Stimulated activated naive CD4-positive, alpha-beta T cell (primary cell): ENCODE measurements around the gene SHANK2.

Source experiments
- DNase-seq, 6 experiments: peaks; one replicate each; lab custom pipeline; 2025; lab: John Stamatoyannopoulos, UW

SHANK2 gene

DNA sequence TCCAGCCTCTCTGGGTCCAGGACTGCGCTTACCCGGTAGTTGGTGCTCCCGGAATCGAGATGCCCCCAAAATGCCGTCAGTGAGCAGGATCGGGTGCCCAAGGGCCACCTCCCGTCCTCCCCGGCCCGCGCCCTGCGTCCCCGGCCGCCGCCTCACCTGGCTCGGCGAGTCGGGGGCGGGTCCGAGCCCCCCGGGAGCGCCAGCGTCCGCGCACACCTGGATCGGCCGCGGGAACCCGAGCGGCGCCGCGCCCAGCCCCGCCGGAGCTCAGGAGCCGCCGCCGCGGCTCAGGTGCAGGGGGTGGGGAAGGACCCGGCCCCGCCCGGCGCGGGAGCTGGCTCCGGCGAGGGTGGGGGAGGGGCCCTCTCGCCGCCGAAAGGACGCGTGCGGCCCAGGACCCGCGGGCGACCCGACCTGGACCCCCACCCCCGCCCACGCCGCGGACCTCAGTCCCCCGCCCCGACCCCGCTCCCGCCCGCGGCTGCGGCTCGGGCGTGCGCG lies at the start of gene SHANK2:
TSS of gene SHANK2 (minus strand) at position 309 of the 501 bp plus-strand sequence. CDS start 105,251 bp downstream, outside the sequence.
- no peak for DNase-seq

GRCh38 chr11:71301858-71302533 lies 49.6 kb upstream of the SHANK2 start:
- no peak for DNase-seq

DNA sequence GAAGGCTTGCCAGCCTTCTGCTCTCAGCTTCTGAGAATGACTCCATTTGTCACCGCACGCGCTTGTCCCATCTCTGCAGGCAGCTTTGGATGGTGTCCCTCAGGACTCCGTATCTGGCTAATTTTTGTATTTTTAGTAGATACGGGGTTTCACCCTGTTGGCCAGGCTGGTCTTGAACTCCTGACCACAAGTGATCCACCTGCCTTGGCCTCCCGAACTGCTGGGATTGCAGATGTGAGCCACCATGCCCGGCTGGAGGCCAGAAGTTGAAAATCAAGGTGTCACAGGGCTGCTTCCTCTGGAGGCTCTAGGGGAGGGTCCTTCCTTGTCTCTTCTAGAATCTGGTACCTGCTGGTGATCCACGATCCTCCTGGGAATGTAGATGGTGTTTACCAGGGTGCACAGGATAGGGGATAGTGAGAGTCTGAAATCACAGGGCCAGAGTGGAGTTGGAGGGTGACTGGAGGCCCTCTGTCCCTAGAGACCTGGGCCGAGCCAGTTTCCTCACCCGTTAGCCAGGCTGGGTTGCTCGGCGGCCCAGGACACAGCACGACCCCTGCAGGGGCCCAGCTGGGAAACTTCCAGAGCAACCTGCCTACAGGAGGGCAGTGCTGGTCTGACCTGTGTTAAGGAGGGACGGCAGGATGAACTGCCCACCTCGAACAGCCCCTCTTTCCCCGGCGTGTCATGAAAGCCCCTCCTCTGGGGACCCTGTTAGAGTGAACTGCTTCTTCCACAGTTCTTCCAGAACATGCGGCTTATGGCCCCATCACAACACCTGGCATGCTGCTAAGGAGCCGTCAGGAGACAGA lies 48.9 kb upstream of the SHANK2 start:
- no peak for DNase-seq

GRCh38 chr11:71300187-71300586 lies 47.8 kb upstream of the SHANK2 start:
- no peak for DNase-seq

DNA sequence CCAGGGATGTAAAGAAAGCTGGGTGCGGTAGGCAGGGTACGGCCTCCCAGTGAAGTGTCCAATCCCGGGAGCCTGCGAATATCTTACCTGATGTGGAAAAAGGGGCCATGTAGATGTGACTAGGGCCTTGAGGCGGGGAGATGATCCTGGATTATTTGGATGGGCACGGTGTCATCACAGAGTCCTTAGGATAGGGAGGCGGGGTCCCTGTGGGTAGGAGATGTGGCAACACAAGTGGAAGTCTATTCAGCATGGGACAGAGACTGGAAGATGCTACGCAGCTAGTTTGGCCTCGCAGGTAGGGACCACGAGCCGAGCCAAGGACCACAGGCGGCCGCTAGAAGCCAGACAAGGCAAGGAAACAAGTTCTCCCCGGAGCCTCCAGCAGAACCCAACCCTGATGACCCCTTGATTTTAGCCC lies 46.4 kb upstream of the SHANK2 start:
- no peak for DNase-seq

GRCh38 chr11:71298016-71298550 lies 45.7 kb upstream of the SHANK2 start:
- no peak for DNase-seq

DNA sequence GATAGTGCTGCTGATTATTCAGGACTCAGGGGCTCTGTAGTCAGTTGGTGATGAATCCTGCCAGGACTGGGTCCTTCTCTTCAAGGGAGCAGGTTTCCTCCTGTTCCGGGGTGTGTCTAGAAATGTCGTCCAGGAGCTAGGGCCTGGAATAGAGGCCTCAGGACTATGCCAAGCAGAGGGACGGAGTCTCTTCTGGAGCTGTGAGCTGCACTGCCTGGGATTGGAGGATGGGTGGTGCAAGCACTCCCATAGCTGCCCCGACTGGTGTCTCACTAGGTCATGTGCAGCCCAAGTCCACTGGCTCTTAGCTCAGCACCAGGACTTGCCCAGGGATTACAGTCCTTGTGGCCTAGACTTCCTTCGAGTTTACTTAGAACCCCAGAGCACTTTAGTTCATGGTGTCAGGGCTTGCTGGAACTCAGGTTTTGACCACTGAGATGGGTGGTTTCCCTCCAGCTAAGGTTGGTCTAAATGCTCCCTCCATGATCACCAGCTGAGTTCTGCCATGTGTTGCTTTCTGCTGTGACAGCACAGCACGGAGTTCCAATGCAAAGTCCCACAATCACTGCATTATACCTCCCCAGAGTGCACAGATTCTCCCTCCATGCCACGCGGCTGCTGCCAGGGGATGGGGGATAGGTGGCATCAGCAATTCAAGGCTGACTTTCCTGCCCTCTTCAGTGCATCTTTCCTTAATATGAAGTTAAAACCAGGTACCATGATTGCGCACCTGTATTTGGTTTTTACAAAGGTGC lies 42.6 kb upstream of the SHANK2 start:
- DNase-seq = no peak

GRCh38 chr11:71293961-71294782 lies 41.8 kb upstream of the SHANK2 start:
- DNase-seq = no peak

GRCh38 chr11:71286701-71287643 lies 34.6 kb upstream of the SHANK2 start:
- DNase-seq = no peak

DNA sequence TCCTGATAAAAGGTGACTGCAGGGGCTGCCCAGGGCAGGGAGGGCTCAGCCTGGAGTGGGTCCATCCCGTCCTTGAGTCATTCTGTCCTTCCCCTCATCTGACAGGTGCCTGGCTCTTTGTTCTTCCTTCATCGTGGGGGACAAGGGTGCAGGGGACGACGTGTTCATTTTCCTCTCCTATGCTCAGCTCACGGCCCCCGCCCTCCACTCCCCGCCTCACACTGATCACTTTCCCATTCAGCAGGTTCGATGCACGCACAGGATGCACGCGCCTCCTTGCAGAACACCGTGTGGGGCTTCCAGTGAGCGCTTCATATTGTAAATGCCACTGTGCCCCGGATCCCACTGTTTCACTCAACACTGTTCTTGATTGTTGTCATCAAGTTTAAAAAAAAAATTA lies 32.7 kb upstream of the SHANK2 start:
- DNase-seq = no peak

- no peak for DNase-seq
Observed at GRCh38 chr11:71284525-71285092, 32.2 kb upstream of the SHANK2 start.

GRCh38 chr11:71283971-71284441 lies 31.6 kb upstream of the SHANK2 start:
- DNase-seq = no peak

DNA sequence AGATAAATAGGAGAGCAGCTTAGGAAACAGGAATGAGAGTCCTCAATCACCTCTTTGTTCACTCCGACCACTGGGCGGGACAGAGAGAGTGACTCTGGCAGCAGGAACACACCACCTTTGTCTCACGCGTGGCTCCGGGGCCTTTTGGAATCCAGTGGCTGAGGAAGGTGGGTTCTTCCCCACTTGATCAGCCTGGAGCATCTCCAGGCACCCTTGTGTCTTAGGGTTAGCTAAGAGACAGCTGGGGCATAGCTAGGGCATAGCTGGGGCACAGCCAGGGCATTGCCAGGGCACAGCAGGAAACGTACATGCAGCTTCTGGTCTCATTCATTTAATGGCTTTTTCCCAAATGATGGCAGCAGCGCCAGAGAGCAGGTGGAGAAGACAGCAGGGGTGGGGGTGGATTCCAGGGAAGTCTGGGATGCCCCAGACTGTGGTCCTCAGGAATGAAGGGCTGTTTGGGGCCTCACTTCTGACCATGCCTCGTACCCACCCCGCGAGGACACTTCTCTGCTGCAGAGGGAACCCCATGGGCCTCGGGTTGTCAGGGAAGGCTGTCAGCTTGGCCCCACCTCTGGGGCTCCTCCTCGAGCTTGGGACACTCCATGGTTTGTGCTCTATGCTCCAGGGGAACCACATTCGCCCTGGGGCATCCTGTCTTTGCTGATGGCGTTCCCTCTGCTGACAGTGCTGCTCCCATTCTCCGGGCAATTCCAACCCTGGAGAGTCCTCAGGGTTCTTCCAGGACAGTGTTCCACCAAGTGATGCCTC lies 30.4 kb upstream of the SHANK2 start:
- DNase-seq = no peak

- DNase-seq = no peak
Observed at GRCh38 chr11:71281831-71282230, 29.5 kb upstream of the SHANK2 start.

DNA sequence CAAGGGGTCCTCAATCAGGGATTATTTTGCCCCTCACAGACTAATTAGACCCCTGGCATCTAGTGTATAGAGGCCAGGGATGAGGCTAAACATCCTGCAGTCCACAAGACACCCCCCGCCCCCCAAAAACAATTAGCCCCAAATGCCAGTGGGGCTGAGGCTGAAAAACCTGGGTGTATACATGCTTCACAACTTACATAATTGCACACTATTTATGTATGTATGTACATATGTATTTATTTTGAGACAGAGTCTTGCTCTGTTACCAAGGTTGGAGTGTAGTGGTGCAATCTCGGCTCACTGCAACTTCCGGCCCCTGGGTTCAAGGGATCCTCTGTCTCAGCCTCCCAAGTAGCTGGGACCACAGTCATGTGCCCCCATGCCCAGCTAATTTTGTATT lies 28.8 kb upstream of the SHANK2 start:
- no peak for DNase-seq

DNA sequence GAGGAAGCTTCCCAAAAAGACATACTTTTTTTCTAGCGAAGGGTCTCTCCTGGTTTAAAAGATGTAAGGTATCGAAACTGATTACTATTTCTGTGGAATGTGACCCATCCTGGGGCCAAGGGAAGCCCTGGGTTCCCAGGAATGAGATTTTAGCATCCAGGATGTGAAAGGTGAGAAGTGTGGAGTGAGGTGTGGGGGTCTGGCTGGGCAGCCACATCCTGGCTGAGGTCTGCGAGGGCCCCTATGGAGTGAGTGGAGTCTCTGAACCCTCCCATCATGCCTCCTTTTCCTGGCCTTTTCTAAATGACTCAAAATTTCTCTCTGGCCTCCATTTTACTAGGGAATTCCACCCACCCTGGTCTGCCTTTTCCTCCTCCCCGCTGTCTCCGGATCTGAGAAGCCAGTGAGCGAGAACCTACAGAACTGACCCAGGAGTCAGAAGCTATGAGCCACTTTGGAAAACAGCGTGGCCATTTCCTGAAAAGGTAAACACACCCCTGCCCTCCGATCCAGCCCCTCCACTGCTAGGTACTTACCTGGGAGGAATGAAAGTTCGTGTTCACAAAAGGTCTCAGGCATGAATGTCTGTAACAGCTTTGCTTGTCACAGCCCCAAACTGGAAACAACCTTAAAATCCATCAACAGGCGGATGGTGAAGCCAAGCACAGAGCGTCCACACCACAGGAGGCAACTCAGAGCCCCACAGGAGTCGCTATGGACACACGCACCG lies 27.7 kb upstream of the SHANK2 start:
- no peak for DNase-seq

GRCh38 chr11:71272161-71272560 lies 19.8 kb upstream of the SHANK2 start:
- DNase-seq = no peak
